D341Med (cell line): ENCODE measurements around the gene PLSCR3.

ENCODE experiments used
- DNase-seq: peaks from one replicate; pipeline ENCODE4 v3.0.0; 2012; ENCODE audit warnings: low spot score

PLSCR3 gene

DNA sequence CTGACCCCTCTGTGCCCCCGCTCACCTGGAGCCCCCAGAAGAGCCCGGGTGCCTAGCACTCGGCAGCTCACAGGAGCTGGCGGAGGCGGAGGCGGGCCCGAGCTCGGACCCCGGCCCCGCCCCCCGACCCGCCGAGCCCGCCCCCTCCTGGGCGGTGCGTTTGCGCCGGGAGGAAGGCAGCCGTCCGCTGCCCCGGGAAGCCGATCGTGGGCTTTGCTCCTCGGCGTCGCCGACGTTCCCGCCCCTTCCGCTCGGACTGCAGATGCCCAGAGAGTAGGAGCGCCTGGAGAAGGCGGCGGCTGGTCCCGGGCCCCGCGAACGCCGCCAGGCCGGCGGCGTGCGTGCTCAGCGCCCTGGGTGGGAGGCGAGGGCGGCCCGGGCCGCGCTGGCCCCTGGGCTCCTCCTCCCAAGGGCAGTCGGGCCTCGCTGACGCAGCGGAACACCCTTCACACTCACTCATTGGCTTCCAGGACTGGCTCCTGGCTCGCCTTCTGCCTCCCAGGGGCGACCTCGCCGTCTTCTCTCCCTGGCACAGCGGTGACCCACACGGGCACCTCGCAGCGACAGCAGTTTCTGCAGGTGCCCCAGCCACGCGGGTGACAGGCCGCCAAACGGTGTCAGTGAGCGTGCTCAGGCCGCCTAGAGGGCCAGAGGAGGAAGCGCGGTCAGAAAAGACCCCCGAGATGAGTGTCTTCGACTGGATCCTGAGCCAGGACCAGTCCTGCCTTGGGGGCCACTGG, at the start of gene PLSCR3:
Gene PLSCR3, minus strand, starts transcription at position 74 of the 740 bp plus-strand sequence. CDS start 415 bp downstream, outside the sequence.
- peak; percentile 89 for DNase-seq

- DNase-seq, result no peak
Observed at GRCh38 chr17:7443499-7444485, 49.5 kb upstream of the PLSCR3 start.

GRCh38 chr17:7442142-7442541, 47.8 kb upstream of the PLSCR3 start:
- DNase-seq, result no peak

GRCh38 chr17:7441266-7441665, 46.9 kb upstream of the PLSCR3 start:
- no peak for DNase-seq

DNA sequence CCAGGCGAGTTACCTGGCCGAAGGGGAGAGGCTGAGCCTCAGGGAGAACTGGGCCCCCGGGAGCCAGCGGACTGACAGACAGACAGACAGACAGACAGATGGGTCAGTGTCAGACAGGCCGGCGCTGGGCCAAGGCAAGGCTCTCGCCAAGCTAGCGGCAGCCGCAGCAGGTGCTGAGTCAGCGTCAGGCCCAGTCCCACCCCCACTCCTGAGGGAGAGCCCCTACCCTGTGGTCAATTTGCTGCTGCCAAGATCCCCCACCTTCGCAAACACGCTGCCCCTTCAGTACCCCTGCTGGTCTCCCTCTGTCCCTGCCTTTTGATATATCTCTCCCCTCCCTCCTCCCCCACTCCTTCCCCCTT, 46.5 kb upstream of the PLSCR3 start:
- no peak for DNase-seq

DNA sequence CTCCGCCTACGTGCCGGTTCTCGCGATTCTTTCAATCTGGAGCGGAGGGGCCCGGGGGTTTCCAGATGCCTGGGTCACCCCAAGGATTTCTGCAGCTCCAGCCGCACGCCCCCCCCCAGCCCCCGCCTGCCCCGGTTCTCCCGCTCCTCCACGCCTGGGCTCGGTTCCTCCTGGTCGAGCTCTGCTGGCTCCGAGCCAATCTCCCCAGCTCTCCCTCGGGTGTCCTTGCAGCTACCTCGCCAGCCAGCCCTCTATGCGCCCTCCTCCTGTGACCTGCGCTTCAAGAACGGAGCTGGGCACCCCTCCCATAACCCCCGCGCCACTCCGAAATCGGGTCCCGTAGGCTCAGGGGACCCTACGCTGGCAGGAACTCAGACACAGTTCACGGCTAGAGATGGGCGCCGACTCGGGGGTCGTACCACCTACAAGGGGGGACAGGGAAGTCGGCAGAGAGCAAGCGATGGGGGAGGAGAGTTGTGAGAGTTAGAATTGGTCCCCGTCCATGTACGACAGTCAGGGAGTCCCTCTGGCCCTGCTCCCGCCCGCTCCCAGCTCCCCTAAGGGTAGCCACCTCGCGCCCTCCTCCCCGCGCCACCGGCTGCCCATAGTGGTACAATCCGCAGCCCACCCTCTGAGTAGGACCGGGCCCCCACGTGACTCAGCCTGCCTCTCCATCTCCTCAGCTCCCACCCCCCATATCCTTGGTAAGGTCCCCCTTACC, 45.9 kb upstream of the PLSCR3 start:
- DNase-seq, result peak; percentile 54

GRCh38 chr17:7439462-7440112, 45.3 kb upstream of the PLSCR3 start, which contains the start of gene FGF11:
Gene FGF11 (plus strand): TSS chr17:7439512. CDS start chr17:7439621, 109 bp downstream.
- DNase-seq, result no peak

GRCh38 chr17:7438656-7439460, 44.5 kb upstream of the PLSCR3 start:
- no peak for DNase-seq

- DNase-seq, result no peak
Observed at GRCh38 chr17:7437950-7438614, 43.8 kb upstream of the PLSCR3 start.

DNA sequence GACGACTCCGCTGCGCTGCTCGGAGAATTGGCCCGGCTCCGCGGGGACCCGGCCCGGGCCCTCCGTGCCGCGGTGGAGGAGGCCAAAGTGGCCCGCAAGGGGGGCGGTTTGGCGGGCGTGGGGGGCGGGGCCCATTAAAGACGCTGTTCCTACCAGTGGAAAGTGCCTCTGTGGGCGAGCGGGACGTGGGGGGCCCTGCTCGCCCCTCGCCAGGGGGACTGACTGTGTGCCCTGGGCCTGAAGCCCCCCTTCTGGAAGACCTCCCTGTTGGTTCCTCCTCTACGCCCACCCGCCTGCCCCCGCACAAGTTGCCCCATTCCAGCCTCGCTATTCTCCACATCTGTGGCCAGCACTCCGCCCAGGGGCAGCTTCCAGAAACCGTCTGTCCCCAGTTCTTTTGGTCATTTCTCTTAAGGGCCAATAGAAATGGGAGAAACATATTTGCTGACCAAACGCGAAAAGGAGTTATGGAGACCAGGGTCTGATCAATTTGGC, 43.1 kb upstream of the PLSCR3 start:
- no peak for DNase-seq

- peak; percentile 85 for DNase-seq
Observed at GRCh38 chr17:7436556-7437368, 42.4 kb upstream of the PLSCR3 start.

DNA sequence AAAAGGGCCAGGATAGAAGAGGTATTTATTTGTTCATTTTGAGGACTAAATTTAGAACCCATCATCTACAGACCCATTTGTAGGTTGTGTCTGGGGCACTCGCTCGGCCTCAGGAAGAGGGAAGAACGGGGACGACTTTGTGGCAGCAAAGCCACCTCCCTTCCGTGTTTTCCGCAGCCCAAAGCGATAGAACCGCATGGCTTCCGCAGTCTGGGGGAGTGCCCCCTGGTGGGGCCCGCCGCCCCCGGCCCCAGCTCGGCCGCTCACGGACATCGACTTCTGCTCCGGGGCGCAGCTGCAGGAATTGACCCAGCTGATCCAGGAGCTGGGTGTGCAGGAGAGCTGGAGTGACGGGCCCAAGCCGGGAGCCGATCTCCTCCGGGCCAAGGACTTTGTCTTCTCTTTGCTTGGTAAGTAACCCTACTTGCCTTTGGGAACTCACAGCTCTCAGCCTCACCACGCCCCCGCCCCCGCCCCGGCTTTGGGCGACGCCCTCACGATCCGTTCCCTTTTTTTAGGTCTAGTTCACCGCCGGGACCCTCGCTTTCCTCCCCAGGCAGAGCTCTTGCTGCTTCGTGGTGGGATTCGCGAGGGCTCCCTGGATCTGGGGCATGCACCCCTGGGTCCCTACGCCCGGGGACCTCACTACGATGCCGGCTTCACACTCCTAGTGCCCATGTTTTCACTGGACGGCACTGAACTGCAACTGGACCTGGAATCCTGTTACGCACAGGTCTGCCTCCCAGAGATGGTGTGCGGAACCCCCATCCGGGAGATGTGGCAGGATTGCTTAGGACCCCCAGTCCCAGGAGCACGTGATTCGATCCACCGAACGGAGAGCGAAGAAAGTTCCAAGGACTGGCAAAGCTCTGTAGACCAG, 41.6 kb upstream of the PLSCR3 start:
- DNase-seq, result no peak

DNA sequence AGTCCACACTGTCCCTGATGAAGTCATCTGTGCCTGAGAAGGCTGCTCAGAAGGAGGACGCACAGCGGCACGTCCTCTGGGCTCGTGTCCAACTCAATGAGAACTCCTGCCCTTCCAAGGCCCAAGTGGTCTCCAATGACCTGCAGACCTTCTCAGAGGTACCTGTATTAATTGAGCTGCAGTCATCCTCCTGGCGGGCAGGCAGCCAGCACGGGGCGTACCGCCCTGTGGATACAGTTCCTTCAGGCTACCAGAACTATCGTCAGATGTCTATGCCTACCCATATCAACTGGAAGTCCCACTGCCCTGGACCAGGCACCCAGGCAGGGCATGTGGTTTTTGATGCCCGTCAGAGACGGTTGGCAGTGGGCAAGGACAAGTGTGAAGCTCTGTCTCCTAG, 38.0 kb upstream of the PLSCR3 start:
- DNase-seq, result no peak

DNA sequence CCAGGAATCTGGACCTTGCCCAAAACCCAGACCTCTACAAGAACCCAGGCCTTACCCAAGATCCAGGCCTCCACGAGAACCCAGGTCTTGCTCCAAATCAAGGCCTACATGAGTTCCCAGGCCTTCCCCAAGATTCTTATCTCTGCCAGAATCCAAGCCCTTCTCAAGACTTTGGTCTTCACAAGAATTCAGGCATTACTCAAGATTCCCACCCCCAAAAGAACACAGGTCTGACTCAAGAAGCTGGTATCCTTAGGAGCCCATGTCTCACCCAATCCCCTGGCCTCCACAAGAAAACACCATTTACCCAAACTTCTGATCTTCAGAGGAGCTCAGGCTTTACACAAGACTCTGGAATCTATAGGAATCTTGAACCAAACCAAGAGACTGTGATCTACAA, 36.9 kb upstream of the PLSCR3 start:
- DNase-seq, result no peak

DNA sequence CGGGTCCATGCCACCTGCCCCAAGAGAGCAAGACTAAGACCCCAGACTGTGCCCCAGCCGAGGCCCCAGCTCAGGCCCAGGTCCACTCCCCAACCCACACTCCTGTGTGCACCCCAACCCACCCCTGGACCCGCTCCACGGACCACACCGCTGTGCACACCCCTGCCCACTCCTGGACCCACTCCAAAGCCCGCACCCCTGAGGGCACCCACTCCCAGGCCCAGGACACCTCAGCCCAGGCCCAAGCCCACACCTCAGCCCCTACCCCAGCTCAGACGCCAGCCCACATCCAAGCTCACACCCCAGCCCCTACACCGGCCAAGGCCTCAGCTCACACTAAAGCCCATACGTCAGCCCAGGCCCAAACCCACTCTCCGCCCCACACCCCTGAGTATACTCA, 35.4 kb upstream of the PLSCR3 start:
- DNase-seq, result no peak

DNA sequence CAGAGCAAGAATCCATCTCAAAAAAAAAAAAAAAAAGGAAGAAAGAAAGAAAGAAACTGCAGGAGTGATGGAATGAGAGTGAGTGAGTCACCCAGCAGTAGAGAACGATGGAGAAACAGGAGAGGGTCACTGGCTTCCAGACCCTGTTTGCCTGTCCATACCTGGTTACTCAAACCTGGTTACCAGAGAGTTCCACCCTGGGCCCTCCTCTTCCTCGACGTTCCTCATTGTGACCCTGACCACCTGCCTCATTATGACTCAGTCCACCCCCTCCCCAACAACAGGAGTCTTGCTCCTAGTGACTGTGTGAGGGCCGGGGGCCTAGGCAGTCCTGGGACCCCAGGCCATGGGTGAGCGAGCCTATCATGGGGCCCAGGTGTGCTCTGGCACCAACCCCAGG, 34.2 kb upstream of the PLSCR3 start, which contains the start of gene SPEM3:
Gene SPEM3, plus strand, starts transcription at position 301 of the 400 bp plus-strand sequence. Its CDS starts 46 bp downstream, at position 347.
- DNase-seq, result no peak

GRCh38 chr17:7427549-7427948, 33.2 kb upstream of the PLSCR3 start:
- DNase-seq, result no peak

GRCh38 chr17:7426896-7427489, 32.7 kb upstream of the PLSCR3 start:
- DNase-seq, result no peak
